ENCODE measurements around the gene MAML2.

- TF ChIP-seq CTCF (IDR thresholded peaks at IDR 0.05): no peak
- TF ChIP-seq POLR2AphosphoS5 (IDR thresholded peaks at IDR 0.05): no peak
- no peak for TF ChIP-seq POLR2A (IDR thresholded peaks at IDR 0.05; ENCODE audit: low read depth)
Measured at GRCh38 chr11:96157517-96157873, 185.5 kb downstream of the MAML2 start.

Data from esophagus muscularis mucosa (tissue), 3 donors.